Measurements from ENCODE around the gene PHEX. TPM values are rescaled to one million over a fixed set of nuclear protein-coding genes. Genes with fewer than 3 reads are reported as not detected.

Gene PHEX
- 1 to 10 TPM in 2 of 3 donors, under 1 TPM in 1; 0.16 to 5.6 (median 2.5) TPM for total RNA-seq

DNA sequence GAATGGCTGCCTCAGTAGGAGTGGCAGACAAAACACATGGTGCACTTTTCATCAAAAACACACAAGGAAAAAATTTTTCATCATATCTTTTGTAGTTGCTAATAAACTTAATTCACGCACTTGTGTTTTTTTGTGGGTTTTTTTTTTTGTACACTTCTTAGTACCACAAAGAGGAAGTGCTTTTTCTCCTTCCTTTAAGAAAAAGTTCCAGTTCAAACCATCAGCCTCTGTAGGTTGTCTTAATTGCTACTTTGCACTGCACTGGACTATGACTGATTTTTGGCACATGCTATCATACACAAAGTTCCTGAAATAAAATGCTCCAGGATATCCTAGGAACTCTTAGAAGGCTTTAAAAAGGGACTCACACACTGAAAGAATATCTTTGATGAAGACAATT is at the start of gene PHEX:
PHEX (plus strand) TSS at position 242 of the 400 bp plus-strand sequence. CDS start 681 bp downstream, outside the sequence.
- Histone ChIP-seq H3K27me3 (peaks cover 0 to 9% of the 10 kb centered on the region in 2 donors), H3K9me3 (no peaks in the 10 kb centered on the region), H3K27ac (no peak within 1 kb of the TSS), H3K4me3 (no peak within 1 kb of the TSS), H3K4me1 (no peaks in the 10 kb centered on the region), H3K36me3 (no peaks in the 10 kb centered on the region)
- no peak for DNase-seq (ENCODE audit: low spot score in 2 of 2)
- intact Hi-C loops (cut with DNase I; ENCODE audit: low total_unique reads) = no loop called here
- TF ChIP-seq POLR2AphosphoS5 (IDR thresholded peaks at IDR 0.05) (no peak), POLR2A (IDR thresholded peaks at IDR 0.05) (no peak)
- TF ChIP-seq, protein P1, sequence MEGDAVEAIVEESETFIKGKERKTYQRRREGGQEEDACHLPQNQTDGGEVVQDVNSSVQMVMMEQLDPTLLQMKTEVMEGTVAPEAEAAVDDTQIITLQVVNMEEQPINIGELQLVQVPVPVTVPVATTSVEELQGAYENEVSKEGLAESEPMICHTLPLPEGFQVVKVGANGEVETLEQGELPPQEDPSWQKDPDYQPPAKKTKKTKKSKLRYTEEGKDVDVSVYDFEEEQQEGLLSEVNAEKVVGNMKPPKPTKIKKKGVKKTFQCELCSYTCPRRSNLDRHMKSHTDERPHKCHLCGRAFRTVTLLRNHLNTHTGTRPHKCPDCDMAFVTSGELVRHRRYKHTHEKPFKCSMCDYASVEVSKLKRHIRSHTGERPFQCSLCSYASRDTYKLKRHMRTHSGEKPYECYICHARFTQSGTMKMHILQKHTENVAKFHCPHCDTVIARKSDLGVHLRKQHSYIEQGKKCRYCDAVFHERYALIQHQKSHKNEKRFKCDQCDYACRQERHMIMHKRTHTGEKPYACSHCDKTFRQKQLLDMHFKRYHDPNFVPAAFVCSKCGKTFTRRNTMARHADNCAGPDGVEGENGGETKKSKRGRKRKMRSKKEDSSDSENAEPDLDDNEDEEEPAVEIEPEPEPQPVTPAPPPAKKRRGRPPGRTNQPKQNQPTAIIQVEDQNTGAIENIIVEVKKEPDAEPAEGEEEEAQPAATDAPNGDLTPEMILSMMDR (IDR thresholded peaks at IDR 0.05) = no peak

DNA sequence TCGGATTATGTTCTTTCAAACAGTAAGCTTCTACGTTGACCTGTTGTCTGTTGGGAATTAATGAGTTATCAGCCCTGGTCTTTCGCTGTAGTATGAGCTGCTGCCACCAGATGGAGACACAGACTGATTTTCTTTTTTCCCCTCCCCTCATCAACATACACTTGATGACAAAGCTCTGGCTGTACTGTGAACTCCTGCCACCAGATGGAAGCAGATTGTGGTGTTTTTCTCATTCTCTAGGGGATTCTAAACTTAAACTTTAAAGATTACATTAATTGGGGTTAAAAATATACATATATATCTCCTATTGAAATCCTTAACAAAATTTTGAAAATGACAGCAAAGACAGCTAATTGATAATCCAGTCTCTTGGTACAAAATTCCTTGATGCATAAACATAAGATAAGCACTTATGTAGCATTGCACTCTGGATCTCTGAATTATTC is 46.8 kb upstream of the PHEX start:
- Histone ChIP-seq H3K27me3 (peaks cover 0 to 17% of the 10 kb centered on the region in 2 donors), H3K27ac (no peak overlapping the region), H3K36me3 (no peaks in the 10 kb centered on the region), H3K9me3 (no peaks in the 10 kb centered on the region), H3K4me1 (no peaks in the 10 kb centered on the region), H3K4me3 (no peak overlapping the region)
- no peak for TF ChIP-seq POLR2A (IDR thresholded peaks at IDR 0.05)
- TF ChIP-seq, protein P1 (IDR thresholded peaks at IDR 0.05) = peak; percentile 82 to 97 (median 86)
- DNase-seq (ENCODE audit: low spot score in 2 of 2) = peak; percentile 57 to 67
- intact Hi-C loops (cut with DNase I; ENCODE audit: low total_unique reads) = no loop called here

DNA sequence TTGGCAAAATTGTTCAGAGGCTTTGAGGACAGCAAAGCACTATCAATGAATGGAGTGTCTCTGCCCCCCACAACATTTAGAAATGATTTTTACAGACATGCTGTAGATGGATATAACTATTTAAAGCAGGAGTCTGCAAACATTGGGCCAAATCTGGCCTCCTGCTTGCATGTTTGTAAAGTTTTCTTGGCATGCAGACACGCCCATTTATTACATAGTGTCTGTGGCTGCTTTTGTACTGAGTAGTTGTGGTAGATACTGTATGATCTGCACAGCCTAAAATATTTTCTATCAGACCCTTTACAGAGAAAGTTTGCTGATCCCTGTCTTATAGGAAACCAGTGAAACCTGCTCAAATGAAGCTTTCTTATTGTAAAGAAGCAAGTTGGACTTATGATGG is 45.5 kb upstream of the PHEX start:
- no peak overlapping the region for H3K4me3 ChIP-seq
- no peak for DNase-seq (ENCODE audit: low spot score in 2 of 2)
- no peak overlapping the region for H3K27ac ChIP-seq
- no peaks in the 10 kb centered on the region for H3K9me3 ChIP-seq
- peaks cover 0 to 17% of the 10 kb centered on the region in 2 donors for H3K27me3 ChIP-seq
- TF ChIP-seq POLR2AphosphoS5 (IDR thresholded peaks at IDR 0.05) = no peak
- TF ChIP-seq, protein P1 (IDR thresholded peaks at IDR 0.05) = no peak
- TF ChIP-seq POLR2A (IDR thresholded peaks at IDR 0.05) = no peak
- H3K36me3 ChIP-seq = no peaks in the 10 kb centered on the region
- intact Hi-C loops (cut with DNase I; ENCODE audit: low total_unique reads) = no loop called here
- H3K4me1 ChIP-seq = no peaks in the 10 kb centered on the region

DNA sequence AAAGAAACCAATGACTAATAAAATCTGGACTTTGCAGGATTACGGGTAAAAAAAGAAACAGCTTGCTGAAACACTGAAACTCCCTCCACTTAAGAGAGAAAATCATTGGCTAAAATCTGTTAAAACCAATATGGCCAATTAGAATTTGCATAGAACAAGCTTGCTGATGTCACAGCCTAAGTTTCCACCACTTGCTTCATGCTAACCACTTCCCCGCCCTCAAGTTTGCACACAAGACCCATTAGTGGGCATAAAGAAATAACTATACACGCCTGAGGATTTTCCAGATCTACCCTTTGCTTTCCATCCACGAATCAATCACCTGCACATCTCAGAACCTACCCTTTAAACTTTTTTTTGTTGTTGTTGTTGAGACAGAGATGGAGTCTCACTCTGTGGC is 42.7 kb upstream of the PHEX start:
- H3K27me3 ChIP-seq = peaks cover 0 to 23% of the 10 kb centered on the region in 2 donors
- H3K36me3 ChIP-seq = no peaks in the 10 kb centered on the region
- intact Hi-C loops (cut with DNase I; ENCODE audit: low total_unique reads) = no loop called here
- H3K4me3 ChIP-seq = no peak overlapping the region
- H3K9me3 ChIP-seq = no peaks in the 10 kb centered on the region
- H3K27ac ChIP-seq = no peak overlapping the region
- TF ChIP-seq, protein P1 (IDR thresholded peaks at IDR 0.05) = no peak
- H3K4me1 ChIP-seq = no peaks in the 10 kb centered on the region
- DNase-seq (ENCODE audit: low spot score in 2 of 2) = no peak

DNA sequence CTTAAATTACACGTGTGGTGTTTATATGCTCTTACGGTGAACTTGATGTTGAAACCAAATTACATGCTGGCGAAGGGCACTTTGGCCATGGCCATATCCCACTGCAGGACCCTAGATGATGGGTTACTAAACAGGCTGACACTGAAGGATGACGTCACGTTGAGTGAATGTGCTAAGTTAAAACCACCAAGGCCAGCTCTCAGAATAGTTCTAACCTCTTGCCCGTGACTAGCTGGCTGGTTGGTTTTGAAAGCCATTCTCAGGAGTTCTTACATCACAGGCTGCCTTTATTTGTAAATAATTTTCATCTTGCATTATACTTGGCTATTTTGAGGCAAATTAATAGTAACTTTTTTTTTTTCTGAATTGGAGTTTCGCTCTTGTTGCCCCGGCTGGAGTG is 41.3 kb upstream of the PHEX start:
- H3K4me1 ChIP-seq = no peaks in the 10 kb centered on the region
- no peak overlapping the region for H3K4me3 ChIP-seq
- peaks cover 0 to 21% of the 10 kb centered on the region in 2 donors for H3K27me3 ChIP-seq
- no peaks in the 10 kb centered on the region for H3K36me3 ChIP-seq
- intact Hi-C loops (cut with DNase I; ENCODE audit: low total_unique reads) = no loop called here
- no peaks in the 10 kb centered on the region for H3K9me3 ChIP-seq
- TF ChIP-seq POLR2A (IDR thresholded peaks at IDR 0.05) = no peak
- TF ChIP-seq, protein P1 (IDR thresholded peaks at IDR 0.05) = no peak
- TF ChIP-seq POLR2AphosphoS5 (IDR thresholded peaks at IDR 0.05) = no peak
- H3K27ac ChIP-seq = no peak overlapping the region
- no peak for DNase-seq (ENCODE audit: low spot score in 2 of 2)
